ENCODE results near the gene CTDSP1. TPM values are rescaled to one million over a fixed set of nuclear protein-coding genes. Genes with fewer than 3 reads are reported as not detected.

Gene CTDSP1
- polyA plus RNA-seq, 1 donor from 2014 or later: 0.97 TPM

DNA sequence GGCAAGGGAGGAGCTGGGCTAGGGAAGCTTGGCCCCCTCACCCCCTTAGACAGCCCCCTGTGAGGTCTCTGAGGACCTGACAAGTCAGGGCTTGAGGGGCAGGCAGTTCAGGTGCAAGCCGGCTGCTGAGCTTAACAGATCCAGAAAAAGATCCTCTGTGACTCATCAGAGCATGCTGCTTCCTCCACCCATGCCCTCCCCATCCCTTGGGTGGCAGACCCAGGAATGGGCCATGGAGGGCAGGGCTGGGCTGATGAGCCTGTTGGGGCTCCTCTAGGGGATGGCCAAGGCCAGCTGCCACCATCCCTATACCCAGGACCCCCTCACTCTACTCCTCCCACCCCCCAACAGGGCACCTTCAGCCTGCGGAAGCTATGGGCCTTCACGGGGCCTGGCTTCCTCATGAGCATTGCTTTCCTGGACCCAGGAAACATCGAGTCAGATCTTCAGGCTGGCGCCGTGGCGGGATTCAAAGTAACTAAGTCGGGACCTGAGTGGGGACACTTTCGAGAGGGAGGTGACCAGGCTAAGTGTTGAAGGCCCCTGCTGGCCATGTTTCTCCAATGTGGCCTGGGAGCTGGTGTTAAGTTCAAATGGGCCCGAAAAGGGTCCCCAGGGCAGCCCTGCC, 15.7 kb upstream of the CTDSP1 start:
- Histone ChIP-seq H3F3A (ENCODE audit: insufficient read depth, low read length, poor library complexity, severe bottlenecking) (no peaks in the 10 kb centered on the region), H3K4me3 (ENCODE audit: low read length) (no peak overlapping the region), H3K9me2 (ENCODE audit: insufficient read depth, low read length) (no peaks in the 10 kb centered on the region), H2AFZ (ENCODE audit: low read depth, low read length) (no peak overlapping the region), H3K79me2 (replicated peaks; ENCODE audit: insufficient read depth, low read length) (no peaks in the 10 kb centered on the region), H3K27ac (ENCODE audit: low read length) (no peak overlapping the region), H3K27me3 (ENCODE audit: insufficient read depth, low read depth, low read length) (peaks cover 7% of the 10 kb centered on the region), H3K9ac (ENCODE audit: low read length) (no peak overlapping the region), H3K36me3 (ENCODE audit: insufficient read depth, low read length) (no peaks in the 10 kb centered on the region), H4K20me1 (ENCODE audit: insufficient read depth) (no peaks in the 10 kb centered on the region), H3K9me3 (ENCODE audit: low read length) (no peaks in the 10 kb centered on the region), H3K4me2 (ENCODE audit: low read length) (no peak overlapping the region)
- TF ChIP-seq, protein P1, sequence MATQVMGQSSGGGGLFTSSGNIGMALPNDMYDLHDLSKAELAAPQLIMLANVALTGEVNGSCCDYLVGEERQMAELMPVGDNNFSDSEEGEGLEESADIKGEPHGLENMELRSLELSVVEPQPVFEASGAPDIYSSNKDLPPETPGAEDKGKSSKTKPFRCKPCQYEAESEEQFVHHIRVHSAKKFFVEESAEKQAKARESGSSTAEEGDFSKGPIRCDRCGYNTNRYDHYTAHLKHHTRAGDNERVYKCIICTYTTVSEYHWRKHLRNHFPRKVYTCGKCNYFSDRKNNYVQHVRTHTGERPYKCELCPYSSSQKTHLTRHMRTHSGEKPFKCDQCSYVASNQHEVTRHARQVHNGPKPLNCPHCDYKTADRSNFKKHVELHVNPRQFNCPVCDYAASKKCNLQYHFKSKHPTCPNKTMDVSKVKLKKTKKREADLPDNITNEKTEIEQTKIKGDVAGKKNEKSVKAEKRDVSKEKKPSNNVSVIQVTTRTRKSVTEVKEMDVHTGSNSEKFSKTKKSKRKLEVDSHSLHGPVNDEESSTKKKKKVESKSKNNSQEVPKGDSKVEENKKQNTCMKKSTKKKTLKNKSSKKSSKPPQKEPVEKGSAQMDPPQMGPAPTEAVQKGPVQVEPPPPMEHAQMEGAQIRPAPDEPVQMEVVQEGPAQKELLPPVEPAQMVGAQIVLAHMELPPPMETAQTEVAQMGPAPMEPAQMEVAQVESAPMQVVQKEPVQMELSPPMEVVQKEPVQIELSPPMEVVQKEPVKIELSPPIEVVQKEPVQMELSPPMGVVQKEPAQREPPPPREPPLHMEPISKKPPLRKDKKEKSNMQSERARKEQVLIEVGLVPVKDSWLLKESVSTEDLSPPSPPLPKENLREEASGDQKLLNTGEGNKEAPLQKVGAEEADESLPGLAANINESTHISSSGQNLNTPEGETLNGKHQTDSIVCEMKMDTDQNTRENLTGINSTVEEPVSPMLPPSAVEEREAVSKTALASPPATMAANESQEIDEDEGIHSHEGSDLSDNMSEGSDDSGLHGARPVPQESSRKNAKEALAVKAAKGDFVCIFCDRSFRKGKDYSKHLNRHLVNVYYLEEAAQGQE (IDR thresholded peaks at IDR 0.05; ENCODE audit: borderline replicate concordance): no peak
- TF ChIP-seq SMC3 (conservative IDR thresholded peaks at IDR 0.05; ENCODE audit: poor library complexity) (no peak), RAD21 (conservative IDR thresholded peaks at IDR 0.05) (no peak), CTCF (IDR thresholded peaks at IDR 0.05; ENCODE audit: poor library complexity, severe bottlenecking) (no peak), EP300 (conservative IDR thresholded peaks at IDR 0.05; ENCODE audit: poor library complexity, severe bottlenecking) (no peak), MXI1 (conservative IDR thresholded peaks at IDR 0.05; ENCODE audit: poor library complexity, severe bottlenecking) (no peak), POLR2AphosphoS5 (IDR thresholded peaks at IDR 0.05) (no peak), TAF1 (IDR thresholded peaks at IDR 0.05; ENCODE audit: low read depth) (no peak), EZH2 (IDR thresholded peaks at IDR 0.05; ENCODE audit: borderline replicate concordance, insufficient read depth, low read length, poor library complexity, severe bottlenecking) (no peak)

DNA sequence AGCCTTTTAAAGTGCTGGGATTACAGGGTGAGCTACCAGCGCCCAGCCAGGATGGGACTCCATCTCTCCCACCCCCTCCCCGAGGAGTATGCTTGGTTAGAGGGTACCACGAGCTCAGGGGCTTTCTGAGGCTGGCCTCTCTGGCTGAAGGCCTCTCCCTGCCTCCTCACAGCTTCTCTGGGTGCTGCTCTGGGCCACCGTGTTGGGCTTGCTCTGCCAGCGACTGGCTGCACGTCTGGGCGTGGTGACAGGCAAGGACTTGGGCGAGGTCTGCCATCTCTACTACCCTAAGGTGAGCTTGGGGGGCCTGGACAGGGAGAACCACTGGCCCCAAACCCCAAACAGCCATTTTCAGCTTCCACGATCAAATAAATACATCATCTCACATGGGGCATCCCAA, 14.7 kb upstream of the CTDSP1 start:
- Histone ChIP-seq H3K27me3 (ENCODE audit: insufficient read depth, low read depth, low read length) (peaks cover 7% of the 10 kb centered on the region), H2AFZ (ENCODE audit: low read depth, low read length) (no peak overlapping the region), H3K36me3 (ENCODE audit: insufficient read depth, low read length) (no peaks in the 10 kb centered on the region), H3K9me3 (ENCODE audit: low read length) (no peaks in the 10 kb centered on the region), H3F3A (ENCODE audit: insufficient read depth, low read length, poor library complexity, severe bottlenecking) (no peaks in the 10 kb centered on the region), H3K9ac (ENCODE audit: low read length) (no peak overlapping the region), H3K9me2 (ENCODE audit: insufficient read depth, low read length) (no peaks in the 10 kb centered on the region), H3K27ac (ENCODE audit: low read length) (no peak overlapping the region), H3K4me3 (ENCODE audit: low read length) (no peak overlapping the region), H3K4me2 (ENCODE audit: low read length) (no peak overlapping the region), H4K20me1 (ENCODE audit: insufficient read depth) (no peaks in the 10 kb centered on the region), H3K79me2 (replicated peaks; ENCODE audit: insufficient read depth, low read length) (no peaks in the 10 kb centered on the region)
- TF ChIP-seq RAD21 (conservative IDR thresholded peaks at IDR 0.05) (no peak), EP300 (conservative IDR thresholded peaks at IDR 0.05; ENCODE audit: poor library complexity, severe bottlenecking) (no peak), POLR2AphosphoS5 (IDR thresholded peaks at IDR 0.05) (no peak), SMC3 (conservative IDR thresholded peaks at IDR 0.05; ENCODE audit: poor library complexity) (no peak), MXI1 (conservative IDR thresholded peaks at IDR 0.05; ENCODE audit: poor library complexity, severe bottlenecking) (no peak), CTCF (IDR thresholded peaks at IDR 0.05; ENCODE audit: poor library complexity, severe bottlenecking) (no peak), TAF1 (IDR thresholded peaks at IDR 0.05; ENCODE audit: low read depth) (no peak), EZH2 (IDR thresholded peaks at IDR 0.05; ENCODE audit: borderline replicate concordance, insufficient read depth, low read length, poor library complexity, severe bottlenecking) (no peak)
- TF ChIP-seq, protein P1 (IDR thresholded peaks at IDR 0.05; ENCODE audit: borderline replicate concordance): no peak
